Amniotic stem cell (primary cell): ENCODE results near the gene INTS2.
A peak's percentile ranks its signal among the peaks of the same experiment; 100 is the strongest.
"Not testable (repeated sequence)": the region's sequence is repeated elsewhere in the genome, so short reads cannot be mapped to it uniquely, and the experiment has no call there.

ENCODE experiments used
- DNase-seq: peaks from one replicate; lab custom pipeline; 2025; lab: John Stamatoyannopoulos, UW

Gene INTS2

GRCh38 chr17:61887733-61888132 lies 40.0 kb downstream of the INTS2 start:
- DNase-seq = not testable (repeated sequence)

DNA sequence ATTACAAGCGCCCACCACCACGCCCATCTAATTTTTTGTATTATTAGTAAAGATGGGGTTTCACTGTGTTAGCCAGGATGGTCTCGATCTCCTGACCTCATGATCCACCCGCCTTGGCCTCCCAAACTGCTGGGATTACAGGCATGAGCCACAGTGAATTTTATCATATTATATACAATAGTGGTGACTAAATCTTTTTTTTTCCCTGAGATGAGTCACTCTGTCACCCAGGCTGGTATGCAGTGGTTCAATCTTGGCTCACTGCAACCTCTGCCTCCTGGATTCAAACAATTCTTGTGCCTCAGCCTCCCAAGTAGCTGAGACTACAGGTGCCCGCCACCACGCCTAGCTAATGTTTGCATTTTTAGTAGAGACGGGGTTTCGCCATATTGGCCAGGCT lies 41.9 kb downstream of the INTS2 start:
- DNase-seq = not testable (repeated sequence)

DNA sequence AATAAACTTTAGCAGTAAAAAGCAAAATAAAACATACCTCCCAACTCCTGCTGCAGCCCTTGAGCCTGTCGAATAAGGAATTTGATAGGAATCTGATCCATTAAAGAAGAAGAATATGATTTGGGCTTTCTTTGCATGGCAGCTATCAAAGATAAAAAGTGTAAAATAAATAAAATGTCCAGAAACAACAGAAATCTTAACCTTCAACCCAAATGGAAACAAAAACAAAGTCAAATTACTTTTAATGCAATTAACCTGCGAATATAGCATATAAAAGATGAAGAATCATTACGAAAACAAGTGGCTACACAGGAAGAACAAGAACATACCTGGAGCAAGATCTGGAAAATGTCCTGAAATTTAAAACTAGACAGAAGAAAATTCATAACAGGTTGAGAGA lies 42.9 kb downstream of the INTS2 start:
- DNase-seq = no peak

DNA sequence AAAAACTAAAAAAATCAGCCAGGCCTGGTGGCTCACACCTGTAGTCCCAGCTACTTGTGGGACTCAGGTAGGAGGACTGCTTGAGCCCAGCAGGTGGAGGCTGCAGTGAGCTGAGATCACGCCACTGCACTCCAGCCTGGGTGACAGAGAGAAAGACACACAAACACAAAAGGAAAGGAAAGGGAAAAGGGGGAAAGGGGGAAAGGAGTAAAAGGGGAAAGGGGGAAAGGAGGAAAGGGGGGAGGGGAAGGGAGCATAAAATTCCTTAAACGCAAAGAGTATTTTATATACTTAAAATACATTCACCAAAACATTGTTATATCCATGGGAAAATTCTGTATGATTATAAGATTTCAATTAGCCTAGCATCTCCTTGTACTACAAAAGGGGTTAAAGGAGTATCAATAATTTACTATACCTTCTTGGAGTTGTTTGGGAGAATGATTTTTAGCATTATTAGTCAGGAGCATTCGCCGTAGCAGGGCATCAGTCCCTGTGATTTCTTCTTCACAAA lies 47.1 kb downstream of the INTS2 start:
- DNase-seq = no peak

DNA sequence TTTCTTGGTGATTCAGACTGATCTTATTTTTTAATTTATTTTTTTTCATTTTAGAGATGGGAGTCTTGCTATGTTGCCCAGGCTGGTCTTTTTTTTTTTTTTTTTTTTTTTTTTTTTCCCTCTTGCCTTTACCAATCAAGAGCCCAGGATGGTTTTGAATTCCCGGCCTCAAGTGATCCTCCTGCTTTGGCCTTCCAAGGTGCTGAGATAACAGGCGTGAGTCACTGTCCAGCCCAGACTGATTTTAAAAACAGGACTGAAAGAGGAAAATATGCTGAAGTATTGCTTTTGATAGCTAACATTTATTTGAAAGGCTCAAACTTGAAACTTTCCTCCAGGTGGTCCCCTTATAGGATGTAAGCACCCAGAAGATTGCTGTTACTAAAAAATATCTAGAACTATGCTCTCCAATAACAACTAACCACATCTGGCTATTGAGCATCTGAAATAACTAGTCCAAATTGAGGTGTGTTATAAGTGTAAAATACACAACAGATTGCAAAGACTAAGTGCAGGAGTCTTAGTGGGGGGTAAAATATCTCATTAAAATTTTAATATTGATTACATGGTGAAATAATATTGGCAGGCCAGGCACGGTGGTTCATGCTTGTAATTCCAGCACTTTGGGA lies 48.7 kb downstream of the INTS2 start:
- no peak for DNase-seq

GRCh38 chr17:61878520-61878919 lies 49.3 kb downstream of the INTS2 start:
- DNase-seq = no peak

DNA sequence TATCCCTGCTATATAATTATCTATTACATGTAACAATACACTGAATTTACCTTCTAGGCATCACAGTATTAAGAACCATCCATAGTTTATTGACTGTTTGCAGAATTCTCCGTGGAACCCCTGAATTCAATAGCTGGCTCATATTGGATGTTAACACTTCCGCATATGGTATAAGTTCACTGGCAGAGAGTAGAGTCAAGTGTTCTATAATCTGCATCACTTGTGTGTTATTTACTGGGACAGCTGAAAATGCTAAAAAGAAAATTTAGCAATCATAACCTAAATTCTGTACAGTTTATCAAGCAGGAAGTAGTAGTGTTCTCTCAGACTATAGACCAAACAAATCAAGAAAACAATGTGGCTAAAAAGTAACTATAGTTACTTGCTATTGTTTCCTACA lies 49.9 kb downstream of the INTS2 start:
- DNase-seq = no peak

GRCh38 chr17:61875804-61876203 lies 52.0 kb downstream of the INTS2 start:
- DNase-seq = no peak

DNA sequence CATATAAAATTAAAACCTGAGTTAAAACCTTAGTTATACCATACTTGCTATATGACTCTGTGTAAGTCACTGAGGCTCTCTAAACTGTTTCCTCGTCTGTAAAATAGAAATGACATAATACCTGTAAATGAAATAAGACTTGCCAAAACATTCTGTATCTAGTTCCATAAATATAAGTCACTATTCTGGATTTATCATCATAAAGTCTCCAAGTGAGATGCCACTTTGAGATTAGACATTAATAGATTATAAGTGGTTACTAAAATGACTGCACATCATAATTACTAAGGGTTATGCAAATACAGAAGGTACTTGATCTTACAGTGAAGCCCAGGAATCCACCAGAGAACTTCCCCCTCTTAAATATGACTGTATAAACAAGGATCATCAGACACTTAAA lies 52.5 kb downstream of the INTS2 start:
- no peak for DNase-seq

DNA sequence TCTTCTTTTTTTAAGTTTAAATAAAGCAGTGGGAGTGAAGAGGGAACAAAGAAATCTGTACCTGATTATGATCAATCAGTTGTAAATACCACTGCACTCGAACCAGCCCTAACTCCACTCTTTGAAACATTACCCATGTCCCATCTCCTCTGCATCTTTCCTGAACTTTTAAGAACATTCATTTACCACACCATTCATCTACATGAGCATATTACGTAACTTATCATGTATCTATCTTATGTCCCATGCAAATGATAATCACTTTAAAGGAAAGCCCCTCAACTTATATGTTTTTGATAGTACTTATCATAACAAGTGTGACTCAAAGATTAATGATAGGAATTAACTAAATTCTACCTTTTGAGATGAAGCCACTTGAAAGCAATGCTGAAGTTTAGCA lies 53.7 kb downstream of the INTS2 start:
- DNase-seq = no peak

DNA sequence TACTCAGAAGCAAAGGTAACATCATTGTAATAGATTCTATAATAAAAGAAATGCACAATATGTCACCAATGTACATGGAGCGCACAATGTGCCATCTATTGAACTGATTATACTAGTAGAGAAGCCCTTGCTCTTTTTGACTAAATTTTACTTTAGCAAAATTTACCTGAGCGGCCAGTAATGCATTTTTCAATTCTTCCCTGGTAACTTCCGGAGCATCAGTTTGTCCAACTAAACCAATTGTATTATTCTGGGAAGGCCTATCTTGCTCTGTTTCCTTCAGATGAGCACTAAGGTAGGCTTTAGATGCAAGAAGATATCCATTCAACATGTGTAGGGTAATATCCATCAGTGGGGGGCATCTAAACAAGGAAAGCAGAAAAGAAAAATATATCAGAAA lies 55.7 kb downstream of the INTS2 start:
- no peak for DNase-seq

GRCh38 chr17:61869138-61869537 lies 58.6 kb downstream of the INTS2 start:
- DNase-seq = no peak

GRCh38 chr17:61868074-61868473 lies 59.7 kb downstream of the INTS2 start:
- DNase-seq = no peak

DNA sequence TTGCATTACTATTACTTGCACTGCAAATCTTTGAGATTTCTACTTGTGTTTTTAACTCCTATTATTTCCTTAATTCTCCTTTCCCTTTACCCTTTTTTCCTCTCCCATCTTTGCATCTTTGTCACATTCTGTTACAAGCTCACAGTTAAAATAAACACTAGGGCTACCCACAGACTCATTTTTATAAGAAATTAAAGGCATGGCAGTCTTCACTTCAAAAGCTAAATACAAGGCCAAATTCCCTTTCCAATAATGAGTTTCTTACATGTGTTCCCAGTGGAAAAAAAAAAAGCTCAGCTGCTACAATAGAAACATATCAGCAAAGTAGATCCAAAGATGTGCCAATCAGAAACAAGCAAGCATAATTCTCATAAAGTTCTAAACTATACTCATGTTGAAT lies 60.7 kb downstream of the INTS2 start:
- DNase-seq = no peak

- DNase-seq = no peak
Measured at GRCh38 chr17:61863801-61864126, 64.0 kb downstream of the INTS2 start.

DNA sequence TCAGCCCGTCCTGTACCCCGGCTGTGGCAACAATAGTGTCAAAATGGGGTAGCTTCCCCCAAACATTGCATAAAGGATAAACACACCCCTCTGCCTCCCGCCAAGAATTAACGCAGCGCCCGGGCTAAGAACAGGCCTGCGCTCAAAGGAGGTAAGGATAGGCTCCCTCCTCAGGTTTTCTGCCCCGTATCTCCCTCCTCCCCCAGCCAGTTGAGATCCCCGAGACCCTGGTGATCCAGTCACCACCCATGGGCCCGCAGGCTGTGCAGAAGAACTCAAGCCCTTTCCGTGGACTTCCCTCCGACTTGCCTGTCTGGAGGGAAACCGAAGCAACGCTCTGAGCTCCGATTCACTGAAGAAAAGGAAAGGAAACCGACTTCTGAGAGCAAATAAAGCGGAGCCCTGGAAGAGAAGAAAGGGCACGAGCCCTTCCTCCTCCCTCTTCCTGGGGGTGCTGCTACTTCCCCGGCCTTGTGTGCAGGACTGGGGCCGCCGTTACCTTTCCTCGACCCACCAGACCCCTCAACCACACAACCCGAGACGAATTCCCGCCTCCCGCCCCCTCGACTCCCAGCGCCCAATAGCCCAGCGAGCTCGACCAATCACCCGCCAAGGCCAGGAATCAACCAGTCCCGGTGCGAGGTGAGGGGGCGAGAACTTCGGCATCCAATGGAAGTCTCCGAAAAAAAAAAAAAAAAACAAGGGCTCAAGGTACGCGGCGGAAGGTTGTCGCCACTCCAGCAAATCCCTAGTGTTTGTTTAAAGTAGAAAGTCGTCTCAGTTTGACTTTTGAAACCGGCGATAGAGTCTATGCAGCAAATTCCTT lies 64.6 kb downstream of the INTS2 start, which contains the start of gene BRIP1:
Gene BRIP1, minus strand, starts transcription at position 554 of the 826 bp plus-strand sequence. CDS start 1,989 bp downstream, outside the sequence.
- DNase-seq = peak; percentile 93

GRCh38 chr17:61862105-61862574 lies 65.6 kb downstream of the INTS2 start:
- no peak for DNase-seq

DNA sequence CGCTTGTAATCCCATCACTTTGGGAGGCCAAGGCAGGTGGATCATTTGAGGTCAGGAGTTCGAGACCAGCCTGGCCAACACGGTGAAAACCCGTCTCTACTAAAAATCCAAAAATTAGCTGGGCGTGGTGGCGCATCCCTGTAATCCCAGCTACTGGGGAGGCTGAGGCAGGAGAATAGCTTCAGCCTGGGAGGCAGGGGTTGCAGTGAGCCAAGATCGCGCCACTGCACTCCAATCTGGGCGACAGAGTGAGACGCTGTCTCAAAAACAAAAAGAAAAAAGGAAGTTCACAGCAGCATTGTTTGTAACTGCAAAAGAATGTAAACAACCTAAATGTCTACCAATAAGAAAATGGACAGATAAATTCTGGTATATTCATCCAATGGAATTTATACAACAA lies 67.4 kb downstream of the INTS2 start:
- not testable (repeated sequence) for DNase-seq

- DNase-seq = no peak
Measured at GRCh38 chr17:61856035-61856434, 71.7 kb downstream of the INTS2 start.

DNA sequence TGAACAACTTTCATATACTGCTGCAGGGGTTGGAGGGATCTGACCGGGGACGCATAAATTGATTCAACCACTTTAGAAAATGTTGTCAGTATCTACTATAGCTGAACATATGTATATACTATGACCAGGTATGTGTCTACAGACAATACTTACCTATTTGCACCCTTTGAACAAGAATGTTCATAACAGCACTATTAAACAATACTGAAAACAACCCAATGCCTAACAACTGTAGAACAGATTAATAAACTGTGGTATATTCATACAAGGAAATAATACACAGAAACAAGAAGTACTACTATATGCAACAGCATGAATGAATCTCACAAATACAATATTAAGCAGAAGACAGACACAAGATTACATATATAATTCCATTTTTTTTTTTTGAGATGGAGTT lies 74.9 kb downstream of the INTS2 start:
- no peak for DNase-seq

DNA sequence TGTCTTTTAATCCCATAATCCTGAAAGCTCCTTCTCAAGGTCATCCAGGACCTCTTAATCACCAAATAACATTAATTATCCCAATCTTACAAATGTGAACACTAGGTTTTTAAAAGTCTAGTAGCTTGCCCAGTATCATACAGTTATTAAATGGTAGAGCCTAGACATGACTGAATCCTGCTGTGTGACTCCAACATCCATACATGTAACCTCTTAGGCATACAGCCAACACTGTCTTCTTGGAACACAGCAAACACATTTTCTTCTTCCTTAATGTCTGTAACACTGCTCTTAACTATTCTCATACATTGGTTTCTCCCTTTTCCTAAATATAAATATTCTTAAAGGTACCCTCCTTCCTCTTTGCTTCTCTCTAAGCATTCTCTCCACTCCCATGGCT lies 78.1 kb downstream of the INTS2 start:
- no peak for DNase-seq

DNA sequence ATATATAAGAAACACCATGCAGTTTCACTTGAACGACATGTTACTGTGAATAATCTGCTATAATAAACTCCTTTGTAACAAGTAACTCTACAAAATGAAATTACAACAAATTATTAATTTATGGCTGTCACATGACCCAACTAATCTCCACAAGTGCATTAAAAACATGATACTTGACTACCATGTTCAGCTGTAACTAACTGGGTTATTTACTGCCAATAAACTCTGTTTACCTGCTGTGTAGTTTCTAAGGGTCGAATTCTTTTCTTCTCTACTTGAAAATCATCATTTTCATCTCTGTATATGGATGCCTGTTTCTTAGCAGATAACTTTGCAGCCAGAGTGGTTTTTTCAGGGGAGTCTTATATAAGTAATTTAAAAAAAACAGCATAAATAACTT lies 78.9 kb downstream of the INTS2 start:
- no peak for DNase-seq

DNA sequence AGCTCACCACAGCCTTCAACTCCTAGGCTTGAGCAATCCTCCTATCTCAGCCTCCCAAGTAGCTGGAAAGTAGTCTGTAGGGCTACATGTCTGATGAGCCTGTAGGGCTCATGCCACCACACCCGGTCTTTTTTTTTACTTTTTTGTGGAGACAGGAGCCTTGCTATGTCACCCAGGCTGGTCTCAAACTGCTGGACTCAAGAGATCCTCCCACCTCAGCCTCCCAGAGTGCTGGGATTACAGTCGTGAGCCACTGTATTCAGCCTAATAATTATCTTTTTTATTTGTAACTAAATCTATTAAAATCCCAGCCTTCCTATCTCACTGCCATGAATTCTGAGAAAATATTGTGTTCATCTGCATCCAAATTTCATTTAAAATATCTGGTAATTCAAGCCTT lies 79.5 kb downstream of the INTS2 start:
- DNase-seq = no peak
